ENCODE measurements around the gene DDIT3. TPM values are rescaled to one million over a fixed set of nuclear protein-coding genes. Genes with fewer than 3 reads are reported as not detected.
A peak's percentile ranks its signal among the peaks of the same experiment; 100 is the strongest.

The DDIT3 gene
- total and polyA plus RNA-seq, 2 donors (not counting 1 experiment from before 2014, with no cell fraction given) = 57.8 to 265 TPM

GRCh38 chr12:57524814-57525614 is 4.7 kb upstream of the DDIT3 start:
- Histone ChIP-seq H3K27me3 (ENCODE audit: control insufficient read depth, insufficient read depth, low read length) (no peaks in the 10 kb centered on the region), H3K79me2 (ENCODE audit: control insufficient read depth, insufficient read depth, low read length) (peaks cover 25% of the 10 kb centered on the region), H2AFZ (ENCODE audit: low read length) (no peak overlapping the region), H3K4me3 (replicated peaks in 1 of 4; ENCODE audit: control extremely low read depth in 1 of 4, insufficient read depth in 1 of 4, low read depth in 3 of 4, low read length in 4 of 4) (peak overlapping the region in 3 of 4 experiments; percentile 14 to 91 (median 68)), H3K9me3 (ENCODE audit: control insufficient read depth, insufficient read depth, low read depth, low read length) (no peaks in the 10 kb centered on the region), H3K27ac (ENCODE audit: insufficient read depth, low read length) (no peak overlapping the region), H3K36me3 (ENCODE audit: control insufficient read depth, insufficient read depth, low read length) (peaks cover 16% of the 10 kb centered on the region), H3K4me1 (ENCODE audit: control insufficient read depth, extremely low read depth, insufficient read depth, low read length) (peaks cover 19% of the 10 kb centered on the region), H4K20me1 (ENCODE audit: control insufficient read depth, extremely low read depth, insufficient read depth, low read length) (no peaks in the 10 kb centered on the region), H3K4me2 (ENCODE audit: extremely low read depth, insufficient read depth, low read length) (peak overlapping the region; percentile 89), H3K9ac (ENCODE audit: insufficient read depth, low read length) (no peak overlapping the region)
- no peak for TF ChIP-seq CTCF (conservative IDR thresholded peaks at IDR 0.05 in 1 of 2, IDR thresholded peaks at IDR 0.05 in 1 of 2; ENCODE audit: low read depth in 1 of 2, low read length in 2 of 2)
- TF ChIP-seq EZH2 (IDR thresholded peaks at IDR 0.05; ENCODE audit: low read length, missing control alignments) = no peak
- DNase-seq (ENCODE audit: low read depth in 2 of 2) = no peak

- Histone ChIP-seq H3K27ac (ENCODE audit: insufficient read depth, low read length) (peak overlapping the region; percentile 69), H3K4me2 (ENCODE audit: extremely low read depth, insufficient read depth, low read length) (peak overlapping the region; percentile 89), H3K36me3 (ENCODE audit: control insufficient read depth, insufficient read depth, low read length) (peaks cover 11% of the 10 kb centered on the region), H3K9me3 (ENCODE audit: control insufficient read depth, insufficient read depth, low read depth, low read length) (no peaks in the 10 kb centered on the region), H3K4me3 (replicated peaks in 1 of 4; ENCODE audit: control extremely low read depth in 1 of 4, insufficient read depth in 1 of 4, low read depth in 3 of 4, low read length in 4 of 4) (peak overlapping the region; percentile 68 to 91 (median 88)), H3K4me1 (ENCODE audit: control insufficient read depth, extremely low read depth, insufficient read depth, low read length) (peaks cover 19% of the 10 kb centered on the region), H2AFZ (ENCODE audit: low read length) (no peak overlapping the region), H4K20me1 (ENCODE audit: control insufficient read depth, extremely low read depth, insufficient read depth, low read length) (no peaks in the 10 kb centered on the region), H3K27me3 (ENCODE audit: control insufficient read depth, insufficient read depth, low read length) (no peaks in the 10 kb centered on the region), H3K9ac (ENCODE audit: insufficient read depth, low read length) (peak overlapping the region; percentile 65), H3K79me2 (ENCODE audit: control insufficient read depth, insufficient read depth, low read length) (peaks cover 36% of the 10 kb centered on the region)
- DNase-seq (ENCODE audit: low read depth in 2 of 2) = no peak
- TF ChIP-seq EZH2 (IDR thresholded peaks at IDR 0.05; ENCODE audit: low read length, missing control alignments) = no peak
- no peak for TF ChIP-seq CTCF (conservative IDR thresholded peaks at IDR 0.05 in 1 of 2, IDR thresholded peaks at IDR 0.05 in 1 of 2; ENCODE audit: low read depth in 1 of 2, low read length in 2 of 2)
Measured at GRCh38 chr12:57523706-57524614, 3.6 kb upstream of the DDIT3 start.
